VCaP (cell line): ENCODE data around the gene UCHL3.

ENCODE experiments used
- H3K27ac ChIP-seq: fragments of 450-650 bp; 2 replicates; pipeline ENCODE4 v1.5.1; 2017
- TF ChIP-seq, protein P1 (sequence below): fragments of 450-650 bp; conservative IDR thresholded peaks from 2 replicates; pipeline ENCODE4 v1.5.1; 2017; ENCODE audit warnings: mild to moderate bottlenecking, moderate library complexity

The UCHL3 gene

GRCh38 chr13:75651013-75651412 lies 101.4 kb downstream of the UCHL3 start:
- TF ChIP-seq, protein P1, sequence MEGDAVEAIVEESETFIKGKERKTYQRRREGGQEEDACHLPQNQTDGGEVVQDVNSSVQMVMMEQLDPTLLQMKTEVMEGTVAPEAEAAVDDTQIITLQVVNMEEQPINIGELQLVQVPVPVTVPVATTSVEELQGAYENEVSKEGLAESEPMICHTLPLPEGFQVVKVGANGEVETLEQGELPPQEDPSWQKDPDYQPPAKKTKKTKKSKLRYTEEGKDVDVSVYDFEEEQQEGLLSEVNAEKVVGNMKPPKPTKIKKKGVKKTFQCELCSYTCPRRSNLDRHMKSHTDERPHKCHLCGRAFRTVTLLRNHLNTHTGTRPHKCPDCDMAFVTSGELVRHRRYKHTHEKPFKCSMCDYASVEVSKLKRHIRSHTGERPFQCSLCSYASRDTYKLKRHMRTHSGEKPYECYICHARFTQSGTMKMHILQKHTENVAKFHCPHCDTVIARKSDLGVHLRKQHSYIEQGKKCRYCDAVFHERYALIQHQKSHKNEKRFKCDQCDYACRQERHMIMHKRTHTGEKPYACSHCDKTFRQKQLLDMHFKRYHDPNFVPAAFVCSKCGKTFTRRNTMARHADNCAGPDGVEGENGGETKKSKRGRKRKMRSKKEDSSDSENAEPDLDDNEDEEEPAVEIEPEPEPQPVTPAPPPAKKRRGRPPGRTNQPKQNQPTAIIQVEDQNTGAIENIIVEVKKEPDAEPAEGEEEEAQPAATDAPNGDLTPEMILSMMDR, result no peak
- no peak overlapping the region for H3K27ac ChIP-seq

DNA sequence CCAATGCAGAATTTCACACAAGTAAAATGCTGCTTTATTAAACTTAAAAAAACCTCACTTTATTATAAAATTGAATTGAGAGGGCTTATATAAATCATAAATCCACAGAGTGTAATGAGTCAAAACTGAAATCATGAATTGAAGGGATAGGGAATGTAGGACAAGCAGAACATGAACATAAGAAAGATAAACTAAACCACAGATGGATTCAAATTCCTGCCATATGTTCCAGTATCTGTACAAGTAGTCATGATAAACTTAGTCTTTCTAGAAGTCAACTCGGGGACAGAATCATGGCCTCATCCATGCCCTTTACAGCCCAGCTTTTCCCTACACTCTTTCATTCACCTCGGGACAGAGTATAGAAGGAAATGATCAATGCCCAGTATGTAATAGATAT lies 103.1 kb downstream of the UCHL3 start:
- TF ChIP-seq, protein P1, result no peak

More for the DNA sequence above, 103.1 kb downstream of the UCHL3 start:
- no peak overlapping the region for H3K27ac ChIP-seq
